Hepatocyte (in vitro differentiated cells): ENCODE results near the gene FBXO15. TPM values are rescaled to one million over a fixed set of nuclear protein-coding genes. Genes with fewer than 3 reads are reported as not detected.

Source experiments
- DNase-seq: peaks from one replicate; pipeline ENCODE4 v3.0.0-alpha.2; 2016; ENCODE audit warnings: low spot score
- H2AFZ ChIP-seq: fragments of 200-600 bp; sonication (generic); 2 replicates; pipeline ENCODE4 v1.6.0; 2016; ENCODE audit warnings: antibody characterized with exemption, mild to moderate bottlenecking
- H3K27ac ChIP-seq: fragments of 200-600 bp; sonication (generic); 2 replicates; pipeline ENCODE4 v1.5.1; 2016; ENCODE audit warnings: mild to moderate bottlenecking
- H3K27me3 ChIP-seq: fragments of 200-600 bp; sonication (generic); 2 replicates; pipeline ENCODE4 v1.6.1; 2016
- H3K36me3 ChIP-seq: fragments of 200-600 bp; sonication (generic); replicated peaks from 2 replicates; pipeline ENCODE4 v1.5.1; 2016; ENCODE audit warnings: low read depth; ENCODE audit not compliant: insufficient read depth
- H3K4me1 ChIP-seq: fragments of 200-600 bp; sonication (generic); 2 replicates; pipeline ENCODE4 v1.5.1; 2016; ENCODE audit warnings: mild to moderate bottlenecking, moderate library complexity; ENCODE audit not compliant: insufficient read depth
- H3K4me2 ChIP-seq: fragments of 200-600 bp; sonication (generic); 2 replicates; pipeline ENCODE4 v1.6.0; 2016
- H3K4me3 ChIP-seq: fragments of 200-600 bp; sonication (generic); 2 replicates; pipeline ENCODE4 v1.5.1; 2016; ENCODE audit warnings: mild to moderate bottlenecking
- H3K79me2 ChIP-seq: fragments of 200-600 bp; sonication (generic); 2 replicates; pipeline ENCODE4 v1.6.0; 2017; ENCODE audit warnings: mild to moderate bottlenecking
- H3K9me2 ChIP-seq: fragments of 200-600 bp; sonication (generic); replicated peaks from 2 replicates; pipeline ENCODE4 v1.6.0; 2017; ENCODE audit warnings: mild to moderate bottlenecking; ENCODE audit not compliant: insufficient read depth
- H3K9me3 ChIP-seq: fragments of 200-600 bp; sonication (generic); 2 replicates; pipeline ENCODE4 v1.5.1; 2016; ENCODE audit warnings: low read depth, mild to moderate bottlenecking
- H4K20me1 ChIP-seq: fragments of 200-600 bp; sonication (generic); 2 replicates; pipeline ENCODE4 v1.6.0; 2016; ENCODE audit warnings: mild to moderate bottlenecking; ENCODE audit not compliant: insufficient read depth, poor library complexity, severe bottlenecking
- EZH2 ChIP-seq: fragments of 200-600 bp; sonication (generic); IDR thresholded peaks from 2 replicates; pipeline ENCODE4 v1.6.1; 2016; ENCODE audit warnings: antibody characterized with exemption, mild to moderate bottlenecking, borderline replicate concordance
- EZH2phosphoT487 ChIP-seq: fragments of 200-600 bp; sonication (generic); IDR thresholded peaks from one replicate; pipeline ENCODE4 v1.6.1; 2018; ENCODE audit warnings: antibody characterized with exemption, mild to moderate bottlenecking, low read depth, moderate library complexity; ENCODE audit not compliant: unreplicated experiment, severe bottlenecking
- WGBS: methylation state at CpG from one replicate; pipeline ENCODE4 v1.1.6; 2016; ENCODE audit warnings: low lambda C conversion rate; ENCODE audit errors: missing lambda C conversion rate; 5-methylcytosine and 5-hydroxymethylcytosine counted together
- polyA plus RNA-seq: library from polyadenylated mRNA; unstranded; fragments of >200 nt; fragmentation: Nextera tagmentation; extraction: Ambion mirVana; gene quantifications from 2 replicates; pipeline ENCODE4 v1.2.1, GENCODE V29; 2016
- total RNA-seq: library from RNA; depleted of rRNA; stranded (reverse); fragments of >200 nt; gene quantifications from 2 replicates; pipeline ENCODE4 v1.2.3, GENCODE V29; 2014
- TF ChIP-seq, protein P1 (sequence below): fragments of 200-600 bp; sonication (generic); IDR thresholded peaks from 2 replicates; pipeline ENCODE4 v1.5.1; 2016; ENCODE audit warnings: antibody characterized with exemption, mild to moderate bottlenecking; ENCODE audit not compliant: poor library complexity

The FBXO15 gene
- total and polyA plus RNA-seq, 2 experiments from 2014 or later, result 0.69 to 0.93 TPM

DNA sequence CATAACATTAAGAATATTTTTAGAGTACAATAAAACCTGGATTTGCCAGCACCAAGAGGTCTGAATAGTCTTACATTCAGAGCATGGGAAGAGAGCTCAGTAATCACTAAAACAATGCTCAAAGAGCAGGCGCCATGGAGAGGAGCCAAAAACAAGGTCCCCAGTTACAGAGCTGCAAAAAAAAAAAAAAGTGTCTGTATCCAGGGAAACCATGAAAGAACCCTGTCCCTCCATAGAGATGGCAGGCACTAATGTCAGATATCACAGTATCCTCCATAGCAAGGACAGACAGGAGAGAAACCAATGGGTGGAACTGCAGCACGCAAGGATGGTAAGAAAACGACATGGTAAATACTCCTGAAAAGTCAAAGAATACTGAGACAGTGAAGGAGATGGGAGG lies 19.5 kb downstream of the FBXO15 start:
- 84% methylated on average over 3 of the region's 3 CpGs for WGBS
- no peak overlapping the region for H2AFZ ChIP-seq
- H3K79me2 ChIP-seq, result no peaks in the 10 kb centered on the region
- H4K20me1 ChIP-seq, result no peaks in the 10 kb centered on the region
- H3K36me3 ChIP-seq, result no peaks in the 10 kb centered on the region
- TF ChIP-seq, protein P1, sequence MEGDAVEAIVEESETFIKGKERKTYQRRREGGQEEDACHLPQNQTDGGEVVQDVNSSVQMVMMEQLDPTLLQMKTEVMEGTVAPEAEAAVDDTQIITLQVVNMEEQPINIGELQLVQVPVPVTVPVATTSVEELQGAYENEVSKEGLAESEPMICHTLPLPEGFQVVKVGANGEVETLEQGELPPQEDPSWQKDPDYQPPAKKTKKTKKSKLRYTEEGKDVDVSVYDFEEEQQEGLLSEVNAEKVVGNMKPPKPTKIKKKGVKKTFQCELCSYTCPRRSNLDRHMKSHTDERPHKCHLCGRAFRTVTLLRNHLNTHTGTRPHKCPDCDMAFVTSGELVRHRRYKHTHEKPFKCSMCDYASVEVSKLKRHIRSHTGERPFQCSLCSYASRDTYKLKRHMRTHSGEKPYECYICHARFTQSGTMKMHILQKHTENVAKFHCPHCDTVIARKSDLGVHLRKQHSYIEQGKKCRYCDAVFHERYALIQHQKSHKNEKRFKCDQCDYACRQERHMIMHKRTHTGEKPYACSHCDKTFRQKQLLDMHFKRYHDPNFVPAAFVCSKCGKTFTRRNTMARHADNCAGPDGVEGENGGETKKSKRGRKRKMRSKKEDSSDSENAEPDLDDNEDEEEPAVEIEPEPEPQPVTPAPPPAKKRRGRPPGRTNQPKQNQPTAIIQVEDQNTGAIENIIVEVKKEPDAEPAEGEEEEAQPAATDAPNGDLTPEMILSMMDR, result no peak
- TF ChIP-seq EZH2 (no peak), EZH2phosphoT487 (no peak)
- H3K4me1 ChIP-seq, result no peaks in the 10 kb centered on the region
- H3K9me3 ChIP-seq, result no peaks in the 10 kb centered on the region
- no peaks in the 10 kb centered on the region for H3K27me3 ChIP-seq
- no peak overlapping the region for H3K27ac ChIP-seq
- no peaks in the 10 kb centered on the region for H3K9me2 ChIP-seq
- no peak overlapping the region for H3K4me2 ChIP-seq
- DNase-seq, result no peak
- no peak overlapping the region for H3K4me3 ChIP-seq

DNA sequence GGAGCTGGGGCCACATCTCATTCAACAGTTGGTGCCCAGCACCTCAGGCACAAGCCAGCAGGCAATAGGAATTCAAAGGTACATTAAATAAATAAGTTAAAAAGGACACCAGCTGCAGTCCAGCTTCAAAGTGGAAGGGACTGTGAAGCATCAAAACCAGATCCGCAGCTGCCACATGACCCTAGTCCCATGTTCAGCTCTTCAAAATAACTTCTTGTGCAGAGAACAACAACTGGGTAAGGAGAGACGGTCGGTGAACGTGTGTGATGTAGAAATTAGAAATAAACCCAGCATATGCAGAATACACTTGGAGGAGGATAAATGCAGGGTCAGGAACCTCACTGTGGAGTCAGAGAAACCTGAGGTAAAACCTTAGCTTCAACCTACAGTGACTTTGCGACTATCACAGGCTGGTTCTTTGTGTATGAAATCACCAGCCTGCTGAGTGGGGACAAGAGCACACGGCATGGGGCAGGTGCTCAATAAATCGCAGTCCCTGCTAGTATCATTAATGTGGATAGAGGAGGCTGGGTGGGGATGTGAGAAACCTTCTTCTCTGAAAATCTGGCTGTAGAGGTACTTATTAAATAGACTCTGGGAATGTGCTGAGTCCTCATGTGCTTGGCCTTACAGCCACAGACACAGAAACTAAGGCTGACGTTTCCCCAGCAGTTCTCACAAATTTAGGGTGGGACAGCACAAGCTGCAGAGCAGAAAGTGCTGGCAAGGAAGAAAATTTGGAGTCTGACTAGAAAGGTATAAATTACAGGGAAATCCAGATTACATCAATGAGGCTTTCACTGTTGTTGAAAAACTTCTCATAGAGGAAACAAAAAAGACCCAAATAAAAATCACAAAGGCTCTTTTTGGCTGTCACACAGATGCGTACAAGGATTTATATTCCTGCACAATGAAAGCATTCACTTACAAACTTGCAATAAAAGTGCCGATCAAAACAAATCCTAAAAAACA lies 20.7 kb downstream of the FBXO15 start:
- no peaks in the 10 kb centered on the region for H3K27me3 ChIP-seq
- H3K79me2 ChIP-seq, result no peaks in the 10 kb centered on the region
- no peak for TF ChIP-seq EZH2phosphoT487
- no peak for TF ChIP-seq EZH2
- TF ChIP-seq, protein P1, result no peak
- H4K20me1 ChIP-seq, result no peaks in the 10 kb centered on the region
- H3K4me1 ChIP-seq, result no peaks in the 10 kb centered on the region
- no peak for DNase-seq
- H3K27ac ChIP-seq, result no peak overlapping the region
- H3K4me2 ChIP-seq, result no peak overlapping the region
- H3K36me3 ChIP-seq, result no peaks in the 10 kb centered on the region
- WGBS, result 69% methylated on average over 10 of the region's 10 CpGs
- H3K9me3 ChIP-seq, result no peaks in the 10 kb centered on the region
- H3K4me3 ChIP-seq, result no peak overlapping the region
- no peak overlapping the region for H2AFZ ChIP-seq
- no peaks in the 10 kb centered on the region for H3K9me2 ChIP-seq

DNA sequence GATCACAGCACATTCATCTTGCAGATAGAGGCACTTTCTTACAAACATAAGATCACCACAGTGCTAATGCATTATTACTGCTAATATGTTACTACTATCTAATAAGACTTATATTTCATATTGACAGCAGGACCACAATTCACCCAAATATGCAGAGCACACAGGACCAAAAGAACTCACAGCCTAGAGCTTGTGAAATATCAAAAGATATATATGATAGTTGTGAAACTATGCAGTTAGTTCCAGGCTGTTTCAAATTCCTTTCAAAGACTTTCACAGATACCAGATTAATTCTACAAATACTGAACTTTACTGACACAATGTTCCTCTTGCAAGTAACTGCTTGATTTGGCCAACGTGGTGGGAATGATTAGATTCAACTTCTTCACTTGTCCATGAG lies 23.0 kb downstream of the FBXO15 start:
- Histone ChIP-seq H3K9me3 (no peaks in the 10 kb centered on the region), H3K4me2 (no peak overlapping the region), H4K20me1 (no peaks in the 10 kb centered on the region), H3K27me3 (no peaks in the 10 kb centered on the region), H3K27ac (no peak overlapping the region), H3K9me2 (no peaks in the 10 kb centered on the region), H3K36me3 (no peaks in the 10 kb centered on the region), H2AFZ (no peak overlapping the region), H3K4me3 (no peak overlapping the region), H3K4me1 (no peaks in the 10 kb centered on the region), H3K79me2 (no peaks in the 10 kb centered on the region)
- no peak for DNase-seq
- TF ChIP-seq EZH2, result no peak
- TF ChIP-seq, protein P1, result no peak
- TF ChIP-seq EZH2phosphoT487, result no peak
- 74% methylated on average over 1 of the region's 1 CpG for WGBS
